K562 (cell line): Measurements from ENCODE around the gene RAB3GAP1. TPM values are rescaled to one million over a fixed set of nuclear protein-coding genes. Genes with fewer than 3 reads are reported as not detected.

Experiments used
- ATAC-seq: fragments of 200-7000 bp; cut with Tn5 transposase; 3 replicates; pipeline ENCODE4 v1.9.1; 2020; ENCODE audit warnings: moderate library complexity
- BruUV-seq: library from RNA; stranded (reverse); fragments of 400-500 nt; replicated peaks from 2 replicates; lab custom pipeline; 2021; lab: Mats Ljungman, UMichigan
- CTCF ChIA-PET: fragments of 300-600 bp; formaldehyde crosslinking; extraction: SDS; loops from one replicate; lab custom pipeline; 2021; ENCODE audit warnings: low intra/inter-chr PET ratio; lab: Yijun Ruan, JAX
- POLR2A ChIA-PET: fragments of 300-600, 350-650 bp; sonication (Branson Sonifier 250); formaldehyde crosslinking; extraction: SDS; loops from one replicate; lab custom pipeline; 2021; ENCODE audit warnings: antibody characterized with exemption, inconsistent platforms; lab: Yijun Ruan, JAX
- DNase-seq, 4 experiments: peaks; one replicate each; pipeline versions ENCODE4 v3.0.0 to v3.0.0-alpha.2; 2011 to 2018; ENCODE audit warnings: low spot score in 3 of 4, mixed read lengths in 3 of 4; ENCODE audit errors: extremely low read depth in 1 of 4
- FAIRE-seq: peaks from 2 replicates; lab custom pipeline; 2011; peaks lifted over from hg19 to GRCh38; lab: Jason Lieb, UNC
- H2AFZ ChIP-seq: 2 replicates; pipeline ENCODE4 v1.6.0; 2011; ENCODE audit warnings: low read depth, low read length, control low read depth, inconsistent platforms
- H3K27ac ChIP-seq: fragments of 200-600 bp; 3 replicates; pipeline ENCODE4 v1.8.0; 2011; ENCODE audit warnings: low read depth, mild to moderate bottlenecking, control low read depth, inconsistent platforms, low read length, moderate library complexity, mixed read lengths; ENCODE audit errors: extremely low read depth
- H3K27me3 ChIP-seq, 2 experiments: fragments of 300-600 bp in 1 of 2; 2 replicates in 1 of 2; 3 replicates in 1 of 2; pipeline versions ENCODE4 v1.6.0 to v1.8.0; 2011; ENCODE audit warnings: inconsistent platforms in 2 of 2, low read length in 2 of 2, mild to moderate bottlenecking in 1 of 2, mixed read lengths in 1 of 2, moderate library complexity in 1 of 2; ENCODE audit not compliant: control insufficient read depth in 2 of 2, insufficient read depth in 2 of 2
- H3K36me3 ChIP-seq: fragments of 300-600 bp; 3 replicates; pipeline ENCODE4 v1.8.0; 2011; ENCODE audit warnings: mild to moderate bottlenecking, low read length, inconsistent platforms; ENCODE audit not compliant: control insufficient read depth, insufficient read depth
- H3K4me1 ChIP-seq, 2 experiments: fragments of 200-600 bp in 1 of 2; replicated peaks in 1 of 2; 2 replicates in 1 of 2; 3 replicates in 1 of 2; pipeline versions ENCODE4 v1.5.1 to v1.8.0; 2011; ENCODE audit warnings: inconsistent platforms in 2 of 2, low read length in 2 of 2, mild to moderate bottlenecking in 1 of 2, mixed read lengths in 1 of 2, moderate library complexity in 1 of 2; ENCODE audit not compliant: control insufficient read depth in 2 of 2, insufficient read depth in 2 of 2
- H3K4me2 ChIP-seq: 2 replicates; pipeline ENCODE4 v1.6.1; 2011; ENCODE audit warnings: low read length, control low read depth, inconsistent platforms, mixed read lengths; ENCODE audit not compliant: insufficient read depth
- H3K4me3 ChIP-seq: fragments of 200-600 bp; sonication (generic), shearing (Covaris generic); 2 replicates; pipeline ENCODE4 v1.5.1; 2016; ENCODE audit warnings: control low read depth, inconsistent platforms
- H3K79me2 ChIP-seq: fragments of 200-600 bp; 3 replicates; pipeline ENCODE4 v1.8.0; 2011; ENCODE audit warnings: low read length, inconsistent platforms; ENCODE audit not compliant: control insufficient read depth, insufficient read depth
- H3K9ac ChIP-seq, 2 experiments: 2 replicates each; pipeline versions ENCODE4 v1.6.0 to v1.6.1; 2011; ENCODE audit warnings: low read depth in 2 of 2, low read length in 2 of 2, control low read depth in 1 of 2, inconsistent platforms in 1 of 2, mild to moderate bottlenecking in 1 of 2, mixed read lengths in 1 of 2; ENCODE audit not compliant: insufficient read depth in 1 of 2
- H3K9me1 ChIP-seq: one replicate; pipeline ENCODE4 v1.6.0; 2011; ENCODE audit warnings: inconsistent platforms, mild to moderate bottlenecking, low read length, moderate library complexity; ENCODE audit not compliant: control insufficient read depth, insufficient read depth
- H3K9me3 ChIP-seq: replicated peaks from 2 replicates; pipeline ENCODE4 v1.5.1; 2011; ENCODE audit warnings: low read depth, low read length, inconsistent platforms; ENCODE audit not compliant: control insufficient read depth, insufficient read depth
- H4K20me1 ChIP-seq: replicated peaks from 2 replicates; pipeline ENCODE4 v1.6.1; 2011; ENCODE audit warnings: low read length, inconsistent platforms, mixed read lengths; ENCODE audit not compliant: control insufficient read depth, insufficient read depth
- CHD1 ChIP-seq: fragments of 200-600 bp; sonication (generic); IDR thresholded peaks from one replicate; pipeline ENCODE4 v1.6.1; 2012; ENCODE audit warnings: mild to moderate bottlenecking, moderate library complexity, low read length, inconsistent platforms
- HSF4 ChIP-seq: fragments of 250-450 bp; sonication (Bioruptor Pico); IDR thresholded peaks from 2 replicates; pipeline ENCODE4 v2.1.2; 2022; ENCODE audit warnings: mild to moderate bottlenecking, moderate library complexity, borderline replicate concordance
- WGBS: fragments of 100-300 bp; shearing (Covaris generic); methylation state at CpG from one replicate; pipeline ENCODE4 v1.1.6; 2016; ENCODE audit warnings: low coverage, mixed read lengths; ENCODE audit not compliant: insufficient coverage; ENCODE audit errors: missing lambda C conversion rate; 5-methylcytosine and 5-hydroxymethylcytosine counted together
- in situ Hi-C: fragments of 300-500 bp; cut with MboI; formaldehyde crosslinking; loops from 4 replicates; pipeline ENCODE4 v1.15.0; 2018; ENCODE audit warnings: inconsistent platforms, mixed read lengths
- intact Hi-C: fragments of 100-400 bp; cut with micrococcal nuclease; formaldehyde crosslinking; loops from 2 replicates; pipeline ENCODE4 v1.14.2; 2022
- polyA plus RNA-seq, 8 experiments: library from polyadenylated mRNA; depleted of rRNA in 4 of 8; stranded (reverse) in 5 of 8; unstranded in 3 of 8; fragments of >200 nt; fragmentation: Nextera tagmentation in 2 of 8; fragmentation: Illumina TruSeq in 1 of 8; extraction: Ambion mirVana in 2 of 8; extraction: Trizol in 1 of 8; gene quantifications; 2 replicates each; pipeline versions ENCODE4 v1.2.1 to v1.2.3, GENCODE V29; 2011 to 2014; ENCODE audit warnings: inconsistent platforms in 1 of 8, missing spikeins in 1 of 8
- total RNA-seq, 7 experiments: library from RNA; depleted of rRNA in 6 of 7; stranded (reverse); fragments of >200 nt in 6 of 7; fragmentation: Illumina TruSeq in 2 of 7; extraction: Trizol in 2 of 7; gene quantifications; 2 replicates each; pipeline versions ENCODE4 v1.2.1 to v1.2.3, GENCODE V29; 2011 to 2021; ENCODE audit warnings: low replicate concordance in 1 of 7
- TF ChIP-seq, protein P1 (sequence below), 2 experiments: fragments of 450-650 bp; formaldehyde crosslinking in 1 of 2; IDR thresholded peaks; 2 replicates each; pipeline versions ENCODE4 v1.4.0 to v1.6.1; 2014 to 2020; ENCODE audit warnings: mild to moderate bottlenecking in 2 of 2, borderline replicate concordance in 1 of 2, low read depth in 1 of 2

Gene RAB3GAP1
- total and polyA plus RNA-seq, 9 of the 15 experiments (the other 6 are each of a cell fraction or from before 2014, with no cell fraction given), result 15.5 to 48.6 (median 33.0) TPM

DNA sequence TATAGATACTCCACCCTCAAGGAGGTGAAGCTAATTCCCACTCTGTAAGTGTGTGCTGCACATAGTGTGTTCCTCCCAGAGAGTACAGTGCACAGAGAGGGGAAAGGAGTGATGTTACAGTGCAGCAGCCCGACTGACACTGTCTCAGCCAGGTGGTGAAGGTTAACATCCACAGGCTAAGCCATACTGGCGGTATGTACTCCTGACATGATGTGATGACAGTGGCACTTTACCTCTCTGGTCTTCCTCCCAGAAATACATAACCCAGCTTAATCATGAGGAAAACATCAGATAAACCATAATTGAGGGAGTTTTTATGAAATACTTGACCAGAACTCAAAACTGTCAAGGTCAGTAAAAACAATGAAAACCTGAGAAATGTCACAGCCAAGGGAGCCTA, 107.1 kb downstream of the RAB3GAP1 start (continued):
- TF ChIP-seq, protein P1, sequence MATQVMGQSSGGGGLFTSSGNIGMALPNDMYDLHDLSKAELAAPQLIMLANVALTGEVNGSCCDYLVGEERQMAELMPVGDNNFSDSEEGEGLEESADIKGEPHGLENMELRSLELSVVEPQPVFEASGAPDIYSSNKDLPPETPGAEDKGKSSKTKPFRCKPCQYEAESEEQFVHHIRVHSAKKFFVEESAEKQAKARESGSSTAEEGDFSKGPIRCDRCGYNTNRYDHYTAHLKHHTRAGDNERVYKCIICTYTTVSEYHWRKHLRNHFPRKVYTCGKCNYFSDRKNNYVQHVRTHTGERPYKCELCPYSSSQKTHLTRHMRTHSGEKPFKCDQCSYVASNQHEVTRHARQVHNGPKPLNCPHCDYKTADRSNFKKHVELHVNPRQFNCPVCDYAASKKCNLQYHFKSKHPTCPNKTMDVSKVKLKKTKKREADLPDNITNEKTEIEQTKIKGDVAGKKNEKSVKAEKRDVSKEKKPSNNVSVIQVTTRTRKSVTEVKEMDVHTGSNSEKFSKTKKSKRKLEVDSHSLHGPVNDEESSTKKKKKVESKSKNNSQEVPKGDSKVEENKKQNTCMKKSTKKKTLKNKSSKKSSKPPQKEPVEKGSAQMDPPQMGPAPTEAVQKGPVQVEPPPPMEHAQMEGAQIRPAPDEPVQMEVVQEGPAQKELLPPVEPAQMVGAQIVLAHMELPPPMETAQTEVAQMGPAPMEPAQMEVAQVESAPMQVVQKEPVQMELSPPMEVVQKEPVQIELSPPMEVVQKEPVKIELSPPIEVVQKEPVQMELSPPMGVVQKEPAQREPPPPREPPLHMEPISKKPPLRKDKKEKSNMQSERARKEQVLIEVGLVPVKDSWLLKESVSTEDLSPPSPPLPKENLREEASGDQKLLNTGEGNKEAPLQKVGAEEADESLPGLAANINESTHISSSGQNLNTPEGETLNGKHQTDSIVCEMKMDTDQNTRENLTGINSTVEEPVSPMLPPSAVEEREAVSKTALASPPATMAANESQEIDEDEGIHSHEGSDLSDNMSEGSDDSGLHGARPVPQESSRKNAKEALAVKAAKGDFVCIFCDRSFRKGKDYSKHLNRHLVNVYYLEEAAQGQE (IDR thresholded peaks at IDR 0.05; ENCODE audit: borderline replicate concordance), result no peak
- TF ChIP-seq, protein P1 (CRISPR knock-in tag; IDR thresholded peaks at IDR 0.05; ENCODE audit: low read depth), result no peak
- TF ChIP-seq HSF4, result no peak

DNA sequence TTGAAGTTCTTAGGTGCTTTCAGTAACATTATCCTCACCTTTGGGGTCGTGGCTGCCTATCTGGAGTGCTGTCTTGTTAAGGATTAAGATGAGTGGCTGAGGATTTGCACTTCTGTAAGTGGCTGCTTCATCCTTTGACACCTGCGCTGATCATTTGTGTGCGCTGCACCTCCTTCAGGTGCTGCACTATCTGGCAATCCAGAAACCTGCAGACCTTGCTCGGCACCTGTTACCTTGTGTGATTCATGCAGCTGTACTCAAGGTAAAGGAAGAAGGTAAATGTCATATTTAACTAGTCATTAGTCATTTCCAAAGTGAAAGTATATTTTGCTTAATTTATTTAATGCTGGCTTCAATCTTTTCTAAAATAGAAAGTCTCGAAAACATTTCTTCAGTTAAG, 110.3 kb downstream of the RAB3GAP1 start:
- Histone ChIP-seq H3K27me3 (no peaks in the 10 kb centered on the region), H3K27ac (no peak overlapping the region), H3K4me1 (no peaks in the 10 kb centered on the region), H2AFZ (no peak overlapping the region), H3K9me1 (no peaks in the 10 kb centered on the region), H3K79me2 (no peaks in the 10 kb centered on the region), H3K36me3 (peaks cover 63% of the 10 kb centered on the region), H3K4me2 (no peak overlapping the region), H3K9me3 (no peaks in the 10 kb centered on the region), H3K4me3 (no peak overlapping the region), H3K9ac (no peak overlapping the region), H4K20me1 (no peaks in the 10 kb centered on the region)
- 91% methylated on average over 5 of the region's 5 CpGs for WGBS
- in situ Hi-C loops (no loop called here), intact Hi-C loops (no loop called here)
- ChIA-PET CTCF (no interaction called here), POLR2A (no interaction called here)
- BruUV-seq, result no TSS peak
- TF ChIP-seq CHD1, result no peak
- ATAC-seq (no peak), DNase-seq (no peak), FAIRE-seq (no peak)
